Measurements from ENCODE around the gene PPM1F. TPM values are rescaled to one million over a fixed set of nuclear protein-coding genes. Genes with fewer than 3 reads are reported as not detected.

PPM1F gene
- total and polyA plus RNA-seq, 10 of the 15 experiments (the other 5 are each of a cell fraction or from before 2014, with no cell fraction given): 0.55 to 26.3 (median 9.7) TPM

- ChIA-PET SMC1A (ENCODE audit: uncharacterized antibody, unreplicated experiment) (interaction anchor here (1.4 kb wide), 1 partner anchor 77 kb away, joined by 5 read pairs; no protein-coding TSS in a partner anchor), POLR2A (interaction anchor here (0.6 kb wide), 1 partner anchor 220 kb away, joined by 3 read pairs; no protein-coding TSS in a partner anchor), CTCF (interaction anchor here (0.5 to 1.3 kb wide), 20 partner anchors 10 to 970 kb away, joined by 3 to 5 read pairs (median 3); no protein-coding TSS in a partner anchor), RAD21 (ENCODE audit: unreplicated experiment) (interaction anchor here (0.7 to 1.8 kb wide), 4 partner anchors 42 to 61 kb away, joined by 4 to 11 read pairs (median 4); no protein-coding TSS in a partner anchor)
- Histone ChIP-seq H3K4me1 (ENCODE audit: control insufficient read depth, insufficient read depth, low read length) (peaks cover 4% of the 10 kb centered on the region), H4K20me1 (ENCODE audit: control insufficient read depth, insufficient read depth) (no peaks in the 10 kb centered on the region), H3K79me2 (ENCODE audit: control insufficient read depth, insufficient read depth, low read length) (peaks cover 18% of the 10 kb centered on the region), H3K4me2 (ENCODE audit: control insufficient read depth, insufficient read depth) (no peak overlapping the region), H3K9ac (ENCODE audit: control insufficient read depth, insufficient read depth, low read length) (no peak overlapping the region), H3K36me3 (ENCODE audit: control insufficient read depth in 2 of 2, insufficient read depth in 2 of 2, low read length in 1 of 2) (no peaks in the 10 kb centered on the region), H3K27ac (ENCODE audit: control insufficient read depth, insufficient read depth) (no peak overlapping the region), H3K4me3 (no peak overlapping the region), H3K9me3 (replicated peaks; ENCODE audit: control insufficient read depth, insufficient read depth, low read length) (no peaks in the 10 kb centered on the region), H3K27me3 (replicated peaks in 1 of 2; ENCODE audit: control insufficient read depth in 2 of 2, insufficient read depth in 2 of 2, low read length in 1 of 2) (no peaks in the 10 kb centered on the region), H2AFZ (ENCODE audit: control insufficient read depth, low read depth, low read length) (peak overlapping the region; percentile 15; the same call in 1 of the 2 replicates)
- WGBS (ENCODE audit: insufficient coverage, insufficient replicate concordance, low lambda C conversion rate, missing lambda C conversion rate): 45% methylated on average over 7 of the region's 7 CpGs
- FAIRE-seq: no peak
- TF ChIP-seq YY1 (IDR thresholded peaks at IDR 0.05; ENCODE audit: low read depth, low read length) (0 out of 2 replicates have a peak, but pooled peaks have one; percentile 21), HCFC1 (IDR thresholded peaks at IDR 0.05; ENCODE audit: low read length) (no peak), ETV6 (conservative IDR thresholded peaks at IDR 0.05 in 1 of 2, IDR thresholded peaks at IDR 0.05 in 1 of 2; ENCODE audit: borderline replicate concordance in 1 of 2, low read depth in 1 of 2) (no peak), STAT1 (conservative IDR thresholded peaks at IDR 0.05) (no peak), ZNF687 (IDR thresholded peaks at IDR 0.05) (no peak), MTA2 (IDR thresholded peaks at IDR 0.05; ENCODE audit: low read depth) (no peak), SMC3 (IDR thresholded peaks at IDR 0.05; ENCODE audit: borderline replicate concordance, low read length) (peak; percentile 45; the same call in 1 of the 2 replicates), RCOR1 (conservative IDR thresholded peaks at IDR 0.05; ENCODE audit: low read depth, low read length) (no peak), RAD21 (IDR thresholded peaks at IDR 0.05; ENCODE audit: insufficient read depth, low read depth, low read length) (peak; percentile 92), FOXM1 (IDR thresholded peaks at IDR 0.05; ENCODE audit: low read depth, low read length) (no peak), LARP7 (IDR thresholded peaks at IDR 0.05) (no peak), CBX3 (IDR thresholded peaks at IDR 0.05; ENCODE audit: borderline replicate concordance, low read depth) (no peak), ESRRA (IDR thresholded peaks at IDR 0.05; ENCODE audit: low read length) (no peak), BACH1 (IDR thresholded peaks at IDR 0.05; ENCODE audit: borderline replicate concordance) (no peak), EED (IDR thresholded peaks at IDR 0.05; ENCODE audit: low read depth) (peak; percentile 42; the same call in 1 of the 2 replicates), CBFB (IDR thresholded peaks at IDR 0.05; ENCODE audit: low read depth) (no peak), CTCF (IDR thresholded peaks at IDR 0.05 in 2 of 3, conservative IDR thresholded peaks at IDR 0.05 in 1 of 3; ENCODE audit: control insufficient read depth in 2 of 3, extremely low read depth in 1 of 3, insufficient read depth in 1 of 3, low read depth in 3 of 3, low read length in 3 of 3) (peak; percentile 33 to 63 (median 52); a peak in 5 of 6 replicates), ZZZ3 (IDR thresholded peaks at IDR 0.05; ENCODE audit: control insufficient read depth, insufficient read length, low read depth) (no peak)
- intact Hi-C loops (cut with micrococcal nuclease; ENCODE audit: unreplicated experiment) (loop anchor here (5.0 kb wide), 1 partner anchor 43 kb away; no protein-coding TSS in a partner anchor), in situ Hi-C loops (cut with MboI) (no loop called here)
- DNase-seq (ENCODE audit: low read depth, low spot score): no peak
- no TSS peak for BruUV-seq (replicated peaks)
- ATAC-seq: peak; percentile 47; the same call in 2 of the 3 replicates
These were observed 32.1 kb upstream of the PPM1F start for GRCh38 chr22:21984793-21985192.

Data from GM12878 (cell line).